GM19324 (cell line): Measurements from ENCODE around the gene SLC51A.

Experiments used
- ATAC-seq: cut with Tn5 transposase; IDR thresholded peaks from one replicate; pipeline ENCODE4 v1.9.1; 2021; ENCODE audit warnings: mild to moderate bottlenecking, moderate library complexity; ENCODE audit not compliant: unreplicated experiment, low FRiP score

The SLC51A gene

DNA sequence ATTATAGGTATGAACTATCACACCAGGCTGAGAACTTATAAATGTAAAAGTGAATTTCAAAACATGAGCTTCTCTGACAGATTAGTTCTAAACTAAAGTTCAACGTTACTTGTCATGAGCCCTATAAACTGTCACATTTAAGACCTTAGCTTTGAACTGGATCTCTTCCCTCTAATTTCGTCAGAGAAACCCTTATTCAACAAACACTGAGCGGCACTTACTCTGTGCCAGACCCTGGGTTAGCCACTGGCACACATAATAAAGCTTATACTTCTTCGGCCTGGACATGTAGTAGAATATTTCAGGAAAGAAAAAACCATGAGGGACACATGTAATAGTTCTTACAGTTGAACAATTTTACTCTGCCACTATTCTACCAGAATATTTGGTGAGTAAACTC lies 65.6 kb downstream of the SLC51A start:
- ATAC-seq = no peak
